HK-2 (cell line): Measurements from ENCODE around the gene MUC5B.

Source experiments
- DNase-seq: peaks from one replicate; pipeline ENCODE4 v3.0.0-alpha.2; 2018; ENCODE audit not compliant: unreplicated experiment

The MUC5B gene

GRCh38 chr11:1285876-1286275 lies 63.0 kb downstream of the MUC5B start:
- no peak for DNase-seq

- no peak for DNase-seq
These were observed 65.1 kb downstream of the MUC5B start for GRCh38 chr11:1287928-1288327.

GRCh38 chr11:1288426-1289151 lies 65.7 kb downstream of the MUC5B start:
- DNase-seq = no peak

- no peak for DNase-seq
These were observed 66.5 kb downstream of the MUC5B start for GRCh38 chr11:1289211-1289935.

GRCh38 chr11:1290052-1291040 lies 67.5 kb downstream of the MUC5B start:
- no peak for DNase-seq

GRCh38 chr11:1291295-1292017 lies 68.6 kb downstream of the MUC5B start:
- DNase-seq = no peak

- DNase-seq = no peak
These were observed 69.3 kb downstream of the MUC5B start for GRCh38 chr11:1292018-1292643.

- DNase-seq = no peak
These were observed 70.1 kb downstream of the MUC5B start for GRCh38 chr11:1292644-1293618.

GRCh38 chr11:1293619-1294015 lies 70.8 kb downstream of the MUC5B start:
- no peak for DNase-seq

GRCh38 chr11:1295086-1295485 lies 72.2 kb downstream of the MUC5B start:
- DNase-seq = no peak

GRCh38 chr11:1295591-1295990 lies 72.7 kb downstream of the MUC5B start:
- no peak for DNase-seq

GRCh38 chr11:1296287-1296686 lies 73.4 kb downstream of the MUC5B start:
- DNase-seq = no peak

GRCh38 chr11:1297011-1297575 lies 74.2 kb downstream of the MUC5B start:
- no peak for DNase-seq

- DNase-seq = no peak
These were observed 75.0 kb downstream of the MUC5B start for GRCh38 chr11:1297576-1298473.

GRCh38 chr11:1298695-1299492 lies 76.0 kb downstream of the MUC5B start:
- DNase-seq = no peak

- no peak for DNase-seq
These were observed 76.8 kb downstream of the MUC5B start for GRCh38 chr11:1299621-1300020.

GRCh38 chr11:1300121-1300520 lies 77.3 kb downstream of the MUC5B start:
- no peak for DNase-seq
